B cell (primary cell): ENCODE measurements around the gene KATNIP. TPM values are rescaled to one million over a fixed set of nuclear protein-coding genes. Genes with fewer than 3 reads are reported as not detected.

Source experiments
- ATAC-seq: fragments of 200-7000 bp; cut with Tn5 transposase; one replicate; pipeline ENCODE4 v1.10.0; 2021; ENCODE audit warnings: low read depth, mild to moderate bottlenecking, moderate number of reproducible peaks, moderate library complexity
- CTCF ChIA-PET: fragments of 350-600 bp; sonication (Branson Sonifier 250); formaldehyde crosslinking; loops from one replicate; lab custom pipeline; 2021; ENCODE audit warnings: antibody characterized with exemption, inconsistent platforms; lab: Charles Lee
- POLR2A ChIA-PET: fragments of 350-600 bp; sonication (Branson Sonifier 250); formaldehyde crosslinking; loops from one replicate; lab custom pipeline; 2021; ENCODE audit warnings: antibody characterized with exemption; lab: Charles Lee
- DNase-seq: peaks from one replicate; pipeline ENCODE4 v3.0.0; 2013
- H2AFZ ChIP-seq: 2 replicates; pipeline ENCODE4 v1.6.1; 2012; ENCODE audit warnings: mild to moderate bottlenecking, low read depth, low read length; ENCODE audit not compliant: insufficient read depth, poor library complexity, severe bottlenecking
- H3K27ac ChIP-seq, 2 donors: 1 replicate in 1 of 2; 2 replicates in 1 of 2; pipeline ENCODE4 v1.5.1; 2012 to 2013; ENCODE audit warnings: low read length in 2 of 2, mild to moderate bottlenecking in 2 of 2, moderate library complexity in 1 of 2
- H3K27me3 ChIP-seq, 4 experiments: fragments of 200-600 bp in 1 of 4; sonication (generic) in 1 of 4; replicated peaks in 1 of 4; 1 replicate in 2 of 4; 2 replicates in 2 of 4; pipeline versions ENCODE4 v1.6.1 to v1.7.0; 2013 to 2016; ENCODE audit warnings: low read length in 3 of 4, mild to moderate bottlenecking in 2 of 4, mixed read lengths in 1 of 4, moderate library complexity in 1 of 4; ENCODE audit not compliant: insufficient read depth in 4 of 4, control insufficient read depth in 3 of 4; ENCODE audit errors: control extremely low read depth in 1 of 4
- H3K36me3 ChIP-seq, 2 experiments: replicated peaks in 1 of 2; 1 replicate in 1 of 2; 2 replicates in 1 of 2; pipeline versions ENCODE4 v1.6.1 to v1.7.1; 2013; ENCODE audit warnings: low read length in 1 of 2; ENCODE audit not compliant: insufficient read depth in 2 of 2, control insufficient read depth in 1 of 2; ENCODE audit errors: control extremely low read depth in 1 of 2, extremely low read depth in 1 of 2
- H3K4me1 ChIP-seq, 2 donors: fragments of 200-600 bp in 1 of 2; sonication (generic) in 1 of 2; 1 replicate in 1 of 2; 2 replicates in 1 of 2; pipeline versions ENCODE4 v1.5.1 to v1.6.1; 2013 to 2017; ENCODE audit warnings: low read length in 2 of 2; ENCODE audit not compliant: control insufficient read depth in 2 of 2, insufficient read depth in 2 of 2
- H3K4me2 ChIP-seq: replicated peaks from 2 replicates; pipeline ENCODE3; 2012; ENCODE audit warnings: mild to moderate bottlenecking, low read depth, low read length; ENCODE audit not compliant: poor library complexity, severe bottlenecking
- H3K4me3 ChIP-seq, 5 experiments: fragments of 200-600 bp in 1 of 5; sonication (generic) in 1 of 5; 1 replicate in 3 of 5; 2 replicates in 2 of 5; pipeline versions ENCODE4 v1.5.1 to v1.7.0; 2011 to 2016; ENCODE audit warnings: low read length in 4 of 5, mild to moderate bottlenecking in 4 of 5, low read depth in 2 of 5, control low read depth in 1 of 5, moderate library complexity in 1 of 5; ENCODE audit not compliant: insufficient read depth in 1 of 5; ENCODE audit errors: control extremely low read depth in 1 of 5, extremely low read depth in 1 of 5
- H3K79me2 ChIP-seq: fragments of 200-600 bp; sonication (generic); one replicate; pipeline ENCODE4 v1.6.0; 2016; ENCODE audit warnings: low read length; ENCODE audit not compliant: control insufficient read depth, insufficient read depth
- H3K9ac ChIP-seq: fragments of 200-600 bp; sonication (generic); 2 replicates; pipeline ENCODE4 v1.6.1; 2017; ENCODE audit warnings: mild to moderate bottlenecking, low read length, moderate library complexity
- H3K9me3 ChIP-seq, 3 donors: one replicate each; pipeline versions ENCODE4 v1.6.1 to v1.7.1; 2013; ENCODE audit warnings: low read length in 2 of 3; ENCODE audit not compliant: control insufficient read depth in 2 of 3, insufficient read depth in 1 of 3; ENCODE audit errors: control extremely low read depth in 1 of 3
- H4K20me1 ChIP-seq: 2 replicates; pipeline ENCODE4 v1.6.0; 2012; ENCODE audit warnings: mild to moderate bottlenecking, low read length; ENCODE audit not compliant: insufficient read depth, control insufficient read depth, poor library complexity, severe bottlenecking
- H3K27ac Mint-ChIP-seq: one replicate; pipeline ENCODE4 v1.8.0; 2021; ENCODE audit warnings: mixed read lengths
- H3K27me3 Mint-ChIP-seq: one replicate; pipeline ENCODE4 v1.8.0; 2021; ENCODE audit warnings: mixed read lengths
- H3K4me1 Mint-ChIP-seq: one replicate; pipeline ENCODE4 v1.8.0; 2021; ENCODE audit warnings: mixed read lengths
- H3K4me3 Mint-ChIP-seq: one replicate; pipeline ENCODE4 v1.8.0; 2021; ENCODE audit warnings: mixed read lengths
- H3K9me3 Mint-ChIP-seq: one replicate; pipeline ENCODE4 v1.8.0; 2022; ENCODE audit warnings: mixed read lengths; ENCODE audit not compliant: insufficient read depth
- EZH2 ChIP-seq: IDR thresholded peaks from 2 replicates; pipeline ENCODE4 v1.6.1; 2012; ENCODE audit warnings: borderline replicate concordance, low read depth, mild to moderate bottlenecking, moderate library complexity, low read length; ENCODE audit not compliant: insufficient read depth, poor library complexity, severe bottlenecking
- WGBS: methylation state at CpG from one replicate; pipeline ENCODE4 v1.1.5; 2013; ENCODE audit warnings: missing lambda C conversion rate; ENCODE audit not compliant: insufficient coverage; 5-methylcytosine and 5-hydroxymethylcytosine counted together
- intact Hi-C: fragments of 100-400 bp; cut with micrococcal nuclease; formaldehyde crosslinking; loops from one replicate; pipeline ENCODE4 v1.10.0; 2022
- polyA plus RNA-seq: library from polyadenylated mRNA; depleted of rRNA; stranded (reverse); fragments of >200 nt; gene quantifications from 2 replicates; pipeline ENCODE4 v1.2.3, GENCODE V29; 2012
- total RNA-seq, 2 donors: library from RNA; stranded (reverse); fragments of 120-200 nt in 1 of 2; gene quantifications; 1 replicate in 1 of 2; 2 replicates in 1 of 2; pipeline versions ENCODE4 v1.2.3 to v1.2.4, GENCODE V29; 2013 to 2022
- TF ChIP-seq, protein P1 (sequence below): fragments of 200-600 bp; IDR thresholded peaks from one replicate; pipeline ENCODE4 v1.8.0; 2022; ENCODE audit warnings: antibody characterized with exemption, mild to moderate bottlenecking

Gene KATNIP
- total and polyA plus RNA-seq, 2 donors (not counting 1 experiment from before 2014, with no cell fraction given), result 21.2 to 49.9 TPM

DNA sequence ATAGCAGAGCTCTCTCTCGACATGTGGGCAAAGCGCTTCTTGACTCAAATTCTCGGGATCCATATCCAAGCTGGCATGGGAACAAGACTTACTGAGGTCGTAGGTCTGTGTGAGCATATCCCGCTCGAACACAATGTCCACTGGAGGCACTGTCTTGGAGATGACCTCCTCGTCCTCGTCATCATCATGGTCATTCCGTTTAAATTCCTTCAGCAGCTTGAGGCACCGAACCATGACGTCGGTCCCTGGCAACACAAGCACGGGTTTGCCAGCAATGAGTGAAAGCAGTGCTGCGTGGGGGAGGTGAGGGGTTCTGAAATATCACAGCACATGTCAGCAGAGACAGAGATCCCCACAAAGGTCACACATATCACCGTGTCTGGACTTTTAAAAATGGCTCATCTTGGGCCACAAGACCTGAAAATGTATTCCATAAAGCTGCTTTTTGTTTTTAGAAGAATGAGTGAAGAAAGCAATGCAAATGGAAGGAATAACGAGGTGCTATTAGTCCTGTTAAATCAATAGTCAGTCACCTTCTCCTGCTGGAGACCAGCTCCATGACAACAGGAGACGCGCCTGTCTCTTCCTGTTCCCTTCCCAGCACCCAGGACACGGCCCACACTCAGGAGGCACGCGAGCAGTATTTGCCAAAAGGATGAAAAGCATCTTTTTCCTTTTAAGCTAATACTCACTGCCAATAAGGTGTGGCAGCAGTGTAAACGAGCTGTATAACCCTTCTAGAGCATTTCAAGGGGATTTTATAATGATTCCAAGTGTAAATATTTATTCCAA is 38.1 kb upstream of the KATNIP start:
- WGBS, result over 99% methylated on average over 11 of the region's 22 CpGs
- Mint-ChIP-seq H3K27me3 (no peaks in the 10 kb centered on the region), H3K4me1 (no peaks in the 10 kb centered on the region), H3K9me3 (no peaks in the 10 kb centered on the region), H3K4me3 (no peak overlapping the region), H3K27ac (no peak overlapping the region)
- Histone ChIP-seq H3K9ac (no peak overlapping the region), H2AFZ (no peak overlapping the region), H3K4me2 (no peak overlapping the region), H4K20me1 (no peaks in the 10 kb centered on the region), H3K27me3 (no peaks in the 10 kb centered on the region), H3K4me1 (no peaks in the 10 kb centered on the region), H3K79me2 (no peaks in the 10 kb centered on the region), H3K27ac (no peak overlapping the region), H3K36me3 (peaks cover 8 to 49% of the 10 kb centered on the region in 2 experiments), H3K9me3 (no peaks in the 10 kb centered on the region), H3K4me3 (no peak overlapping the region)
- no peak for TF ChIP-seq EZH2
- TF ChIP-seq, protein P1, sequence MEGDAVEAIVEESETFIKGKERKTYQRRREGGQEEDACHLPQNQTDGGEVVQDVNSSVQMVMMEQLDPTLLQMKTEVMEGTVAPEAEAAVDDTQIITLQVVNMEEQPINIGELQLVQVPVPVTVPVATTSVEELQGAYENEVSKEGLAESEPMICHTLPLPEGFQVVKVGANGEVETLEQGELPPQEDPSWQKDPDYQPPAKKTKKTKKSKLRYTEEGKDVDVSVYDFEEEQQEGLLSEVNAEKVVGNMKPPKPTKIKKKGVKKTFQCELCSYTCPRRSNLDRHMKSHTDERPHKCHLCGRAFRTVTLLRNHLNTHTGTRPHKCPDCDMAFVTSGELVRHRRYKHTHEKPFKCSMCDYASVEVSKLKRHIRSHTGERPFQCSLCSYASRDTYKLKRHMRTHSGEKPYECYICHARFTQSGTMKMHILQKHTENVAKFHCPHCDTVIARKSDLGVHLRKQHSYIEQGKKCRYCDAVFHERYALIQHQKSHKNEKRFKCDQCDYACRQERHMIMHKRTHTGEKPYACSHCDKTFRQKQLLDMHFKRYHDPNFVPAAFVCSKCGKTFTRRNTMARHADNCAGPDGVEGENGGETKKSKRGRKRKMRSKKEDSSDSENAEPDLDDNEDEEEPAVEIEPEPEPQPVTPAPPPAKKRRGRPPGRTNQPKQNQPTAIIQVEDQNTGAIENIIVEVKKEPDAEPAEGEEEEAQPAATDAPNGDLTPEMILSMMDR, result no peak
- CTCF ChIA-PET, result no interaction called here
- POLR2A ChIA-PET, result no interaction called here
- intact Hi-C loops, result no loop called here
- DNase-seq, result no peak
- ATAC-seq, result no peak

DNA sequence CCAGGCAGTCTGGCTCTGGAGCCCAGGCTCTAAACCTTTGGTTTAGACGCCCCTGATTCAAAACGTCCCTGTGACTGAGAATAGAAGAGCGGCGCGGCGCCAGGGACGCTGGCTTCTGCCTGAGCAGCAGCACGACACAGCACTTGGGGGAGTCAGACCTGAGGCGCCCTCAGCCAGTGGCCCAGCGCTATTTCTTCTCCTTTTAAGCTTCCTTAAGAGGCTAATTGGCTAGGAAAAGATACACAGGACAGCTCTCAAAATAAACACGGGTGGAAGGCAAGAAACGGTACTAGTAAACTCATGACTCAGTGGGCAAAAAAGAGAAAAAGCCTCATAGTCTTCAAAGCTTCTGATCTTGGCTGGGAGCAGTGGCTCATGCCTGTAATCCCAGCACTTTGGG is 35.1 kb upstream of the KATNIP start:
- ChIA-PET POLR2A (no interaction called here), CTCF (interaction anchor here (1.1 kb wide), 1 partner anchor 703 kb away, joined by 3 read pairs; no protein-coding TSS in a partner anchor)
- no peak overlapping the region for H3K27ac Mint-ChIP-seq

More for the DNA sequence above, 35.1 kb upstream of the KATNIP start:
- Histone ChIP-seq H3K27ac (no peak overlapping the region), H3K4me3 (no peak overlapping the region), H3K9me3 (no peaks in the 10 kb centered on the region), H2AFZ (no peak overlapping the region), H3K4me1 (no peaks in the 10 kb centered on the region), H3K9ac (no peak overlapping the region), H3K4me2 (no peak overlapping the region), H3K36me3 (peaks cover 0 to 37% of the 10 kb centered on the region in 2 experiments), H3K79me2 (no peaks in the 10 kb centered on the region), H3K27me3 (no peaks in the 10 kb centered on the region), H4K20me1 (no peaks in the 10 kb centered on the region)
- Mint-ChIP-seq H3K4me1 (no peaks in the 10 kb centered on the region), H3K9me3 (no peaks in the 10 kb centered on the region), H3K27me3 (no peaks in the 10 kb centered on the region), H3K4me3 (no peak overlapping the region)
- WGBS, result 96% methylated on average over 10 of the region's 12 CpGs
- no peak for ATAC-seq
- intact Hi-C loops, result no loop called here
- DNase-seq, result no peak
- TF ChIP-seq, protein P1, result no peak
- no peak for TF ChIP-seq EZH2
